Prostate gland (tissue), 2 donors: ENCODE results near the gene ITPR1. TPM values are rescaled to one million over a fixed set of nuclear protein-coding genes. Genes with fewer than 3 reads are reported as not detected.

Experiments
- DNase-seq: peaks from one replicate; pipeline ENCODE4 v3.0.0-alpha.2; 2019; ENCODE audit warnings: low spot score
- H3K27ac ChIP-seq, 2 donors: fragments of 200-600 bp; sonication (generic); 2 replicates each; pipeline ENCODE4 v1.5.1; 2017 to 2019
- H3K27me3 ChIP-seq: fragments of 200-600 bp; sonication (generic); replicated peaks from 2 replicates; pipeline ENCODE4 v1.5.1; 2019; ENCODE audit not compliant: insufficient read depth
- H3K36me3 ChIP-seq, 2 donors: fragments of 200-600 bp; sonication (generic); 1 replicate in 1 of 2; 2 replicates in 1 of 2; pipeline versions ENCODE4 v1.5.1 to v1.8.1; 2017 to 2019
- H3K4me1 ChIP-seq: fragments of 200-600 bp; sonication (generic); replicated peaks from 2 replicates; pipeline ENCODE4 v1.5.1; 2019
- H3K4me3 ChIP-seq, 2 donors: fragments of 200-600 bp; sonication (generic); 2 replicates each; pipeline ENCODE4 v1.5.1; 2017 to 2019
- H3K9me3 ChIP-seq: fragments of 200-600 bp; sonication (generic); 2 replicates; pipeline ENCODE4 v1.5.1; 2017
- CTCF ChIP-seq, 4 experiments: fragments of 200-600 bp in 2 of 4; fragments of 450-650 bp in 2 of 4; sonication (generic) in 2 of 4; IDR thresholded peaks; 1 replicate in 3 of 4; 2 replicates in 1 of 4; pipeline ENCODE4 v1.5.1; 2016 to 2019; ENCODE audit warnings: antibody characterized with exemption in 4 of 4, mild to moderate bottlenecking in 2 of 4, moderate library complexity in 2 of 4
- POLR2A ChIP-seq: fragments of 450-650 bp; IDR thresholded peaks from one replicate; pipeline ENCODE4 v1.6.1; 2016; ENCODE audit warnings: antibody characterized with exemption, mild to moderate bottlenecking
- POLR2AphosphoS5 ChIP-seq: sonication (generic); formaldehyde crosslinking; IDR thresholded peaks from one replicate; pipeline ENCODE4 v1.6.1; 2017; ENCODE audit warnings: antibody characterized with exemption
- WGBS: methylation state at CpG from one replicate; pipeline ENCODE4 v1.1.5; 2018; 5-methylcytosine and 5-hydroxymethylcytosine counted together
- intact Hi-C: fragments of 100-400 bp; cut with DNase I; formaldehyde crosslinking; loops from one replicate; pipeline ENCODE4 v1.14.2; 2022
- total RNA-seq, 2 donors: library from RNA; depleted of rRNA; stranded (reverse); fragments of >200 nt; gene quantifications; one replicate each; pipeline ENCODE4 v1.1.0, GENCODE V29; 2016

The ITPR1 gene
- total RNA-seq, 2 donors from 2014 or later = 80.0 to 126 TPM

GRCh38 chr3:4509043-4509442 lies 15.9 kb downstream of the ITPR1 start:
- Histone ChIP-seq H3K4me1 (peaks cover 4% of the 10 kb centered on the region), H3K4me3 (no peak overlapping the region), H3K27ac (no peak overlapping the region), H3K36me3 (no peaks in the 10 kb centered on the region), H3K27me3 (no peaks in the 10 kb centered on the region), H3K9me3 (no peaks in the 10 kb centered on the region)
- no peak for DNase-seq
- no peak for TF ChIP-seq POLR2AphosphoS5
- no peak for TF ChIP-seq CTCF (IDR thresholded peaks at IDR 0.05)
- TF ChIP-seq POLR2A = no peak
- intact Hi-C loops = no loop called here

- DNase-seq = no peak
- TF ChIP-seq POLR2AphosphoS5 = no peak
- no peak for TF ChIP-seq CTCF (IDR thresholded peaks at IDR 0.05)
- TF ChIP-seq POLR2A = no peak
- no peaks in the 10 kb centered on the region for H3K27me3 ChIP-seq
- no peak overlapping the region for H3K4me3 ChIP-seq
- intact Hi-C loops = no loop called here
- H3K27ac ChIP-seq = no peak overlapping the region
- no peaks in the 10 kb centered on the region for H3K4me1 ChIP-seq
- no peaks in the 10 kb centered on the region for H3K9me3 ChIP-seq
- WGBS = 90% methylated on average over 5 of the region's 5 CpGs
- no peaks in the 10 kb centered on the region for H3K36me3 ChIP-seq
These were observed 17.0 kb downstream of the ITPR1 start for GRCh38 chr3:4509983-4510755.

- Histone ChIP-seq H3K4me1 (no peaks in the 10 kb centered on the region), H3K9me3 (no peaks in the 10 kb centered on the region), H3K27me3 (no peaks in the 10 kb centered on the region), H3K4me3 (no peak overlapping the region), H3K27ac (no peak overlapping the region), H3K36me3 (no peaks in the 10 kb centered on the region)
- DNase-seq = no peak
- WGBS = 85% methylated on average over 7 of the region's 7 CpGs
- TF ChIP-seq CTCF (IDR thresholded peaks at IDR 0.05) (no peak), POLR2A (no peak), POLR2AphosphoS5 (no peak)
- intact Hi-C loops = no loop called here
These were observed 18.5 kb downstream of the ITPR1 start for GRCh38 chr3:4511491-4512262.

GRCh38 chr3:4512895-4513616 lies 19.9 kb downstream of the ITPR1 start:
- no peak for TF ChIP-seq CTCF (IDR thresholded peaks at IDR 0.05)
- no peak for TF ChIP-seq POLR2AphosphoS5
- TF ChIP-seq POLR2A = no peak
- no peaks in the 10 kb centered on the region for H3K9me3 ChIP-seq
- H3K27me3 ChIP-seq = no peaks in the 10 kb centered on the region
- intact Hi-C loops = no loop called here
- no peaks in the 10 kb centered on the region for H3K36me3 ChIP-seq
- DNase-seq = no peak
- no peaks in the 10 kb centered on the region for H3K4me1 ChIP-seq
- no peak overlapping the region for H3K4me3 ChIP-seq
- no peak overlapping the region for H3K27ac ChIP-seq
- WGBS = 60% methylated on average over 15 of the region's 15 CpGs
